Progenitor cell of endocrine pancreas (in vitro differentiated cells): ENCODE data around the gene APLNR. TPM values are rescaled to one million over a fixed set of nuclear protein-coding genes. Genes with fewer than 3 reads are reported as not detected.

ENCODE experiments used
- DNase-seq: peaks from one replicate; pipeline ENCODE4 v3.0.0; 2021; ENCODE audit warnings: low spot score; ENCODE audit not compliant: unreplicated experiment
- H3K27ac Mint-ChIP-seq: 2 replicates; pipeline ENCODE4 v1.8.0; 2021; ENCODE audit warnings: mild to moderate bottlenecking, moderate library complexity, mixed read lengths
- H3K27me3 Mint-ChIP-seq: 2 replicates; pipeline ENCODE4 v1.8.0; 2021; ENCODE audit warnings: mixed read lengths
- H3K36me3 Mint-ChIP-seq: 2 replicates; pipeline ENCODE4 v1.8.0; 2022; ENCODE audit warnings: mixed read lengths; ENCODE audit not compliant: insufficient read depth
- H3K4me1 Mint-ChIP-seq: 2 replicates; pipeline ENCODE4 v1.8.0; 2021; ENCODE audit warnings: low read depth, mixed read lengths
- H3K4me3 Mint-ChIP-seq: 2 replicates; pipeline ENCODE4 v1.8.0; 2021; ENCODE audit warnings: low read depth, mild to moderate bottlenecking, moderate library complexity, mixed read lengths
- H3K9me3 Mint-ChIP-seq: 2 replicates; pipeline ENCODE4 v1.8.0; 2021; ENCODE audit warnings: low read depth, mixed read lengths
- total RNA-seq: library from RNA; stranded (reverse); gene quantifications from 2 replicates; pipeline ENCODE4 v1.2.1, GENCODE V29; 2021
- TF ChIP-seq, protein P1 (sequence below): fragments of 200-600 bp; sonication (generic); IDR thresholded peaks from one replicate; pipeline ENCODE4 v1.5.0; 2021; ENCODE audit warnings: antibody characterized with exemption, mild to moderate bottlenecking; ENCODE audit not compliant: unreplicated experiment

APLNR gene
- total RNA-seq, 1 donor from 2014 or later: 0.12 TPM

GRCh38 chr11:57228600-57228999 lies 8.4 kb downstream of the APLNR start:
- H3K4me3 Mint-ChIP-seq: no peak overlapping the region
- H3K27ac Mint-ChIP-seq: no peak overlapping the region
- H3K36me3 Mint-ChIP-seq: no peaks in the 10 kb centered on the region
- no peak for DNase-seq
- H3K4me1 Mint-ChIP-seq: no peaks in the 10 kb centered on the region
- no peaks in the 10 kb centered on the region for H3K9me3 Mint-ChIP-seq
- H3K27me3 Mint-ChIP-seq: peaks cover 41% of the 10 kb centered on the region
- TF ChIP-seq, protein P1, sequence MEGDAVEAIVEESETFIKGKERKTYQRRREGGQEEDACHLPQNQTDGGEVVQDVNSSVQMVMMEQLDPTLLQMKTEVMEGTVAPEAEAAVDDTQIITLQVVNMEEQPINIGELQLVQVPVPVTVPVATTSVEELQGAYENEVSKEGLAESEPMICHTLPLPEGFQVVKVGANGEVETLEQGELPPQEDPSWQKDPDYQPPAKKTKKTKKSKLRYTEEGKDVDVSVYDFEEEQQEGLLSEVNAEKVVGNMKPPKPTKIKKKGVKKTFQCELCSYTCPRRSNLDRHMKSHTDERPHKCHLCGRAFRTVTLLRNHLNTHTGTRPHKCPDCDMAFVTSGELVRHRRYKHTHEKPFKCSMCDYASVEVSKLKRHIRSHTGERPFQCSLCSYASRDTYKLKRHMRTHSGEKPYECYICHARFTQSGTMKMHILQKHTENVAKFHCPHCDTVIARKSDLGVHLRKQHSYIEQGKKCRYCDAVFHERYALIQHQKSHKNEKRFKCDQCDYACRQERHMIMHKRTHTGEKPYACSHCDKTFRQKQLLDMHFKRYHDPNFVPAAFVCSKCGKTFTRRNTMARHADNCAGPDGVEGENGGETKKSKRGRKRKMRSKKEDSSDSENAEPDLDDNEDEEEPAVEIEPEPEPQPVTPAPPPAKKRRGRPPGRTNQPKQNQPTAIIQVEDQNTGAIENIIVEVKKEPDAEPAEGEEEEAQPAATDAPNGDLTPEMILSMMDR: no peak

DNA sequence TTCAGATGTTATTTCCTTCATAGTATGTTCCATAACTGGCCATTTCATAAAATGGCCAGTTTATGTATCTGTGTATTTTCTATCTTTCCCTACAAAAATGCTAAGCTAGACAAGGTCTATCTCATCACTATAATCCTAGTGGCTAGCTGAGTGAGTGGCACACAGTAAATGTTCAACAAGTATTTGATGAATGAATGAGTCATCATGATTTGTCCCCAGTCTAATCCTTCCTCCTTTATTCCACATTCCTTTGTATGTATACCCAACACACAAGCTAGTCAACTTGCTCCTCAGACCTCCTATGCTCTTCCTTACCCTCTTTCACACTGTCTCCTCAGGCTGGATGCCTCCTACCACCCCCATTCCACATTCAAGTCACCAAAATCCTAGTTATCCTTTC lies 12.5 kb downstream of the APLNR start:
- no peaks in the 10 kb centered on the region for H3K36me3 Mint-ChIP-seq
- peaks cover 4% of the 10 kb centered on the region for H3K27me3 Mint-ChIP-seq
- no peaks in the 10 kb centered on the region for H3K9me3 Mint-ChIP-seq
- TF ChIP-seq, protein P1: no peak
- no peak overlapping the region for H3K4me3 Mint-ChIP-seq
- H3K27ac Mint-ChIP-seq: no peak overlapping the region
- H3K4me1 Mint-ChIP-seq: no peaks in the 10 kb centered on the region
- no peak for DNase-seq

- Mint-ChIP-seq H3K4me1 (no peaks in the 10 kb centered on the region), H3K27ac (no peak overlapping the region), H3K36me3 (no peaks in the 10 kb centered on the region), H3K27me3 (peaks cover 4% of the 10 kb centered on the region), H3K9me3 (no peaks in the 10 kb centered on the region), H3K4me3 (no peak overlapping the region)
- no peak for DNase-seq
- TF ChIP-seq, protein P1: no peak
Observed at GRCh38 chr11:57224128-57224527, 12.9 kb downstream of the APLNR start.

DNA sequence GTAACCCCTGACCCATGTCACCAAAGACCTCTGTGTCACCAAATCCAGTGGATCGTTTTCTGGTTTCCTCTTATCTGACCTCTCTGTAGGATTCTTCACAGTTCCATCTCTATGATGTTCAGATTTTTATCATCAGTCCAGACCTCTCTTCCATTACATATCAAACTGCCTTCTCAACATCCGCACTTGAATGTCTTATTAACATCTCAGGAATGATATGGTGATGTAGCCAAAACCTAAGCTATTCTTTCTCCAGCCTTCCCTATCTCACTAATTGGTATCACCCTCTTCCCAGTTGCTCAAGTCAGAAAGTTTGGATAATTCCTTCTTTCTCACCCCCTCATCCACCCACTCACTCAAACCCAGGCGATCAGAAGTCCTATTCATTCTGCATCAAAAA lies 13.4 kb downstream of the APLNR start:
- DNase-seq: no peak

GRCh38 chr11:57222239-57222638 lies 14.8 kb downstream of the APLNR start:
- TF ChIP-seq, protein P1: no peak
- Mint-ChIP-seq H3K4me3 (no peak overlapping the region), H3K4me1 (no peaks in the 10 kb centered on the region)

More for the DNA sequence above, 13.4 kb downstream of the APLNR start:
- no peaks in the 10 kb centered on the region for H3K9me3 Mint-ChIP-seq
- H3K4me1 Mint-ChIP-seq: no peaks in the 10 kb centered on the region
- H3K4me3 Mint-ChIP-seq: no peak overlapping the region
- peaks cover 1% of the 10 kb centered on the region for H3K27me3 Mint-ChIP-seq
- H3K27ac Mint-ChIP-seq: no peak overlapping the region
- H3K36me3 Mint-ChIP-seq: no peaks in the 10 kb centered on the region
- TF ChIP-seq, protein P1: no peak

More at GRCh38 chr11:57222239-57222638, 14.8 kb downstream of the APLNR start:
- Mint-ChIP-seq H3K9me3 (no peaks in the 10 kb centered on the region), H3K36me3 (no peaks in the 10 kb centered on the region), H3K27ac (no peak overlapping the region), H3K27me3 (no peaks in the 10 kb centered on the region)
- no peak for DNase-seq
